ENCODE measurements around the gene EN2. TPM values are rescaled to one million over a fixed set of nuclear protein-coding genes. Genes with fewer than 3 reads are reported as not detected.

The EN2 gene
- total RNA-seq, 1 experiment from 2014 or later: not detected

DNA sequence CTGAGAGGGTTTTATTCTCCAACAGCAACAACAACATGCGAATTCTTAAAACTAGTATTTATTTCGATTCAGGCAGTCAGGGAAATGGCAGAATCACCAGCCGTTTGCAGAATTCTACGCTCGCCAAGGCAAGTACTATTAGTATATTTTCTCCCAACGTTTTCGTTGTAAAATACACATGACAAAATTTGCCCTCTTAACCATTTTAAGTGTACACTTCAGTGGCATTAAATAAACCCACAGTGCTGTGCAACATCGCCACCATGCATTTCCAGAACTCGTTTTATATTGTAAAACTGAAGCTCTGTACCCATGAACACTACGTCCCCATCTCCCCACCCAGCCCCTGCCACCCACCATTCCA is 10.8 kb downstream of the EN2 start:
- H3K79me2 ChIP-seq (ENCODE audit: low read depth): no peaks in the 10 kb centered on the region
- no peaks in the 10 kb centered on the region for H3K4me1 ChIP-seq (replicated peaks; ENCODE audit: insufficient read depth)
- no peak overlapping the region for H3K4me2 ChIP-seq
- H3K9me2 ChIP-seq (ENCODE audit: insufficient read depth): no peaks in the 10 kb centered on the region
- no peak overlapping the region for H3K4me3 ChIP-seq
- BruUV-seq (replicated peaks): no TSS peak
- intact Hi-C loops (cut with micrococcal nuclease; ENCODE audit: unreplicated experiment): no loop called here
- ChIA-PET CTCF (no interaction called here), POLR2A (ENCODE audit: unreplicated experiment) (no interaction called here)
- no peaks in the 10 kb centered on the region for H3K36me3 ChIP-seq (ENCODE audit: low read depth)
- DNase-seq: no peak
- H3K27ac ChIP-seq: no peak overlapping the region
- no peaks in the 10 kb centered on the region for H3F3A ChIP-seq (ENCODE audit: insufficient read depth, low read depth)
- H4K20me1 ChIP-seq (ENCODE audit: insufficient read depth): no peaks in the 10 kb centered on the region; the same call in 1 of the 2 replicates
- TF ChIP-seq CTCF (conservative IDR thresholded peaks at IDR 0.05) (no peak), EZH2 (IDR thresholded peaks at IDR 0.05; ENCODE audit: low read depth) (no peak)
- no peak overlapping the region for H2AFZ ChIP-seq
- no peaks in the 10 kb centered on the region for H3K9me3 ChIP-seq (ENCODE audit: insufficient read depth, low read depth)
- peaks cover 99% of the 10 kb centered on the region for H3K27me3 ChIP-seq (ENCODE audit: insufficient read depth, low read depth)

DNA sequence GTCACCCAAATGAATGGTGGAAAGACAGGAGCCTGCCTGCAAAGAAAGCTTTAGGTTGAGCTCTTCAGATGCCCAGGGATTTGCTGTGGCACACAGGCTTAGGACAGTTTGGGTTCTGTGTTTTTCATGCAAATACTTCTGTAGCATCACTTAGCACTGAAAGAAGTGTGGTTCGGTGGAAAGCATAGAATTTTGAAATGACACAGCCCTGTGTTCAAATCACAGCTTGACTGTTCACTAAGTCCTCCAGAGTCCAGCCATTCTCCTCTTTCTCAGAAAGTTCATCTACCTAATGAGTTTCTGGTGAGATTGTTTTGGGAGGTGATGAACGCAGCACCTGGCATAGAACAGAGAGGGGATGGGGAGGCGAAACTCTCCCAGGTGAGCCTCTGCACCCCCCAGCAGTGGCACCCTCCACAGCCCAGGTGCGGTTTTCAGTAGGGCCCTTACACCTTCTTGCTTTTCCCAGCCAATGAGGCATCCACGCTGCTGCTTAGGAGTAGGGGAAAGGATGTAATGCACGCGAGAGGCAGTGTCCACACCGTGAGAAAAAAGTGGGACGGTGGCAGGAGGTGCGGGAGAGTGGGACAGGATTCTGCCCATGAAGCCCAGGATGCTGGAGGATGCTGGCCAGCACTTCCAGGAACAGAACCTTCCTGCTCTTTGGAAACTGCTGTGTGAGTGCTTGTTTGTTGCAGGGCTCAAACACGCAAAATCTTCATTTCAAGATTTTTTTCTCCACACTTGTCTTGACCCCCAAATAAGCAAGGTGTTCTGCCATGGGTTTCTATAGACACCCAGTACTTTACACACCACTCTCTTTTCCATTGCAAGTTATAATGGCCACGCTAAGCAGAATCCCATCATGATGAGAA is 11.6 kb downstream of the EN2 start:
- Histone ChIP-seq H3K9me2 (ENCODE audit: insufficient read depth) (no peaks in the 10 kb centered on the region), H3K27me3 (ENCODE audit: insufficient read depth, low read depth) (peaks cover 99% of the 10 kb centered on the region), H3K4me1 (replicated peaks; ENCODE audit: insufficient read depth) (no peaks in the 10 kb centered on the region), H3K4me2 (no peak overlapping the region), H3K36me3 (ENCODE audit: low read depth) (no peaks in the 10 kb centered on the region), H3K79me2 (ENCODE audit: low read depth) (no peaks in the 10 kb centered on the region), H3F3A (ENCODE audit: insufficient read depth, low read depth) (no peaks in the 10 kb centered on the region), H3K9me3 (ENCODE audit: insufficient read depth, low read depth) (no peaks in the 10 kb centered on the region), H3K27ac (no peak overlapping the region), H2AFZ (no peak overlapping the region), H4K20me1 (ENCODE audit: insufficient read depth) (no peaks in the 10 kb centered on the region; the same call in 1 of the 2 replicates), H3K4me3 (no peak overlapping the region)
- DNase-seq: no peak
- BruUV-seq (replicated peaks): no TSS peak
- ChIA-PET CTCF (no interaction called here), POLR2A (ENCODE audit: unreplicated experiment) (no interaction called here)
- no peak for TF ChIP-seq EZH2 (IDR thresholded peaks at IDR 0.05; ENCODE audit: low read depth)
- TF ChIP-seq CTCF (conservative IDR thresholded peaks at IDR 0.05): no peak
- intact Hi-C loops (cut with micrococcal nuclease; ENCODE audit: unreplicated experiment): no loop called here

DNA sequence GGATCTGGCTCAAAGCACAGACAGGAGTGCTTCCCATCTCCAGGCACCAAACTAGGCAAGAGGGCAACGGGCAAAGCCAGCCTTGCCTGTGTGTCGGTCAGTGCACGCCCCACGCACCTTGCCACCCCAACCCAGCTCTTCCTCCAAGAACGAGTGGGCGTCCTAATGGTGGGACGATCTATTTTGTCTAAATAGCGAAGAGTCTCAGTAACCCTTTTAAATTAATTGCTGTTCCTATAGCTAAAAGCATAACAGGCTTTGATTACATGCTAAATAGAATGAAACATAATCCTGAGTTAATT is 12.2 kb downstream of the EN2 start:
- DNase-seq: no peak
- no peaks in the 10 kb centered on the region for H3K9me2 ChIP-seq (ENCODE audit: insufficient read depth)
- no peak overlapping the region for H3K4me2 ChIP-seq
- ChIA-PET POLR2A (ENCODE audit: unreplicated experiment) (no interaction called here), CTCF (no interaction called here)
- no peaks in the 10 kb centered on the region; the same call in 1 of the 2 replicates for H4K20me1 ChIP-seq (ENCODE audit: insufficient read depth)
- H3K79me2 ChIP-seq (ENCODE audit: low read depth): no peaks in the 10 kb centered on the region
- no peak for TF ChIP-seq EZH2 (IDR thresholded peaks at IDR 0.05; ENCODE audit: low read depth)
- no peak for TF ChIP-seq CTCF (conservative IDR thresholded peaks at IDR 0.05)
- no TSS peak for BruUV-seq (replicated peaks)
- no peaks in the 10 kb centered on the region for H3K9me3 ChIP-seq (ENCODE audit: insufficient read depth, low read depth)
- H3F3A ChIP-seq (ENCODE audit: insufficient read depth, low read depth): no peaks in the 10 kb centered on the region
- no peak overlapping the region for H3K27ac ChIP-seq
- no peaks in the 10 kb centered on the region for H3K36me3 ChIP-seq (ENCODE audit: low read depth)
- no peak overlapping the region for H2AFZ ChIP-seq
- H3K4me3 ChIP-seq: no peak overlapping the region
- intact Hi-C loops (cut with micrococcal nuclease; ENCODE audit: unreplicated experiment): no loop called here
- peaks cover 99% of the 10 kb centered on the region for H3K27me3 ChIP-seq (ENCODE audit: insufficient read depth, low read depth)
- no peaks in the 10 kb centered on the region for H3K4me1 ChIP-seq (replicated peaks; ENCODE audit: insufficient read depth)
